ENCODE measurements around the gene OR2A5. TPM values are rescaled to one million over a fixed set of nuclear protein-coding genes. Genes with fewer than 3 reads are reported as not detected.

Gene OR2A5
- total and polyA plus RNA-seq, 2 of the 8 experiments (the other 6 are each of a cell fraction or from before 2014, with no cell fraction given): not detected

DNA sequence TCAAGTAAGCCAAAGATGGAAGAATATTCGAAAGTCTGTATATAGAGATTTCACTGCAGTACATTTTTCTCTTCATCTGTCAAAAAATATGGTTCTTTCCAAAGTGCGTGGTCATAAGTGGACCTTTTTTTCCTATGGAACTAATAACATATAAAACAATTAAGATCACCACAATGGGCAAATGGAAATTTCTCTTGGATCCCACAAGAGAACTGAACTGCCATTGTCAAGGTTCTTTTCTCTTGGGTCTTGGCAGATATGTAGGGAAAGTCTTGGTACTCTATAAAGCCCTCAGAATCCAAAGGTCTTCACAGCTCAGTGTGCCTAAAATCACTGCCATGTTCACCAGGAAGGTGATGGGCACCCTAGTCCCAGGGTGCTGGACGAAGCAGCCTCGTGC is 48.7 kb upstream of the OR2A5 start, which contains the start of gene OR6B1 (continued):
- TF ChIP-seq, protein P1, sequence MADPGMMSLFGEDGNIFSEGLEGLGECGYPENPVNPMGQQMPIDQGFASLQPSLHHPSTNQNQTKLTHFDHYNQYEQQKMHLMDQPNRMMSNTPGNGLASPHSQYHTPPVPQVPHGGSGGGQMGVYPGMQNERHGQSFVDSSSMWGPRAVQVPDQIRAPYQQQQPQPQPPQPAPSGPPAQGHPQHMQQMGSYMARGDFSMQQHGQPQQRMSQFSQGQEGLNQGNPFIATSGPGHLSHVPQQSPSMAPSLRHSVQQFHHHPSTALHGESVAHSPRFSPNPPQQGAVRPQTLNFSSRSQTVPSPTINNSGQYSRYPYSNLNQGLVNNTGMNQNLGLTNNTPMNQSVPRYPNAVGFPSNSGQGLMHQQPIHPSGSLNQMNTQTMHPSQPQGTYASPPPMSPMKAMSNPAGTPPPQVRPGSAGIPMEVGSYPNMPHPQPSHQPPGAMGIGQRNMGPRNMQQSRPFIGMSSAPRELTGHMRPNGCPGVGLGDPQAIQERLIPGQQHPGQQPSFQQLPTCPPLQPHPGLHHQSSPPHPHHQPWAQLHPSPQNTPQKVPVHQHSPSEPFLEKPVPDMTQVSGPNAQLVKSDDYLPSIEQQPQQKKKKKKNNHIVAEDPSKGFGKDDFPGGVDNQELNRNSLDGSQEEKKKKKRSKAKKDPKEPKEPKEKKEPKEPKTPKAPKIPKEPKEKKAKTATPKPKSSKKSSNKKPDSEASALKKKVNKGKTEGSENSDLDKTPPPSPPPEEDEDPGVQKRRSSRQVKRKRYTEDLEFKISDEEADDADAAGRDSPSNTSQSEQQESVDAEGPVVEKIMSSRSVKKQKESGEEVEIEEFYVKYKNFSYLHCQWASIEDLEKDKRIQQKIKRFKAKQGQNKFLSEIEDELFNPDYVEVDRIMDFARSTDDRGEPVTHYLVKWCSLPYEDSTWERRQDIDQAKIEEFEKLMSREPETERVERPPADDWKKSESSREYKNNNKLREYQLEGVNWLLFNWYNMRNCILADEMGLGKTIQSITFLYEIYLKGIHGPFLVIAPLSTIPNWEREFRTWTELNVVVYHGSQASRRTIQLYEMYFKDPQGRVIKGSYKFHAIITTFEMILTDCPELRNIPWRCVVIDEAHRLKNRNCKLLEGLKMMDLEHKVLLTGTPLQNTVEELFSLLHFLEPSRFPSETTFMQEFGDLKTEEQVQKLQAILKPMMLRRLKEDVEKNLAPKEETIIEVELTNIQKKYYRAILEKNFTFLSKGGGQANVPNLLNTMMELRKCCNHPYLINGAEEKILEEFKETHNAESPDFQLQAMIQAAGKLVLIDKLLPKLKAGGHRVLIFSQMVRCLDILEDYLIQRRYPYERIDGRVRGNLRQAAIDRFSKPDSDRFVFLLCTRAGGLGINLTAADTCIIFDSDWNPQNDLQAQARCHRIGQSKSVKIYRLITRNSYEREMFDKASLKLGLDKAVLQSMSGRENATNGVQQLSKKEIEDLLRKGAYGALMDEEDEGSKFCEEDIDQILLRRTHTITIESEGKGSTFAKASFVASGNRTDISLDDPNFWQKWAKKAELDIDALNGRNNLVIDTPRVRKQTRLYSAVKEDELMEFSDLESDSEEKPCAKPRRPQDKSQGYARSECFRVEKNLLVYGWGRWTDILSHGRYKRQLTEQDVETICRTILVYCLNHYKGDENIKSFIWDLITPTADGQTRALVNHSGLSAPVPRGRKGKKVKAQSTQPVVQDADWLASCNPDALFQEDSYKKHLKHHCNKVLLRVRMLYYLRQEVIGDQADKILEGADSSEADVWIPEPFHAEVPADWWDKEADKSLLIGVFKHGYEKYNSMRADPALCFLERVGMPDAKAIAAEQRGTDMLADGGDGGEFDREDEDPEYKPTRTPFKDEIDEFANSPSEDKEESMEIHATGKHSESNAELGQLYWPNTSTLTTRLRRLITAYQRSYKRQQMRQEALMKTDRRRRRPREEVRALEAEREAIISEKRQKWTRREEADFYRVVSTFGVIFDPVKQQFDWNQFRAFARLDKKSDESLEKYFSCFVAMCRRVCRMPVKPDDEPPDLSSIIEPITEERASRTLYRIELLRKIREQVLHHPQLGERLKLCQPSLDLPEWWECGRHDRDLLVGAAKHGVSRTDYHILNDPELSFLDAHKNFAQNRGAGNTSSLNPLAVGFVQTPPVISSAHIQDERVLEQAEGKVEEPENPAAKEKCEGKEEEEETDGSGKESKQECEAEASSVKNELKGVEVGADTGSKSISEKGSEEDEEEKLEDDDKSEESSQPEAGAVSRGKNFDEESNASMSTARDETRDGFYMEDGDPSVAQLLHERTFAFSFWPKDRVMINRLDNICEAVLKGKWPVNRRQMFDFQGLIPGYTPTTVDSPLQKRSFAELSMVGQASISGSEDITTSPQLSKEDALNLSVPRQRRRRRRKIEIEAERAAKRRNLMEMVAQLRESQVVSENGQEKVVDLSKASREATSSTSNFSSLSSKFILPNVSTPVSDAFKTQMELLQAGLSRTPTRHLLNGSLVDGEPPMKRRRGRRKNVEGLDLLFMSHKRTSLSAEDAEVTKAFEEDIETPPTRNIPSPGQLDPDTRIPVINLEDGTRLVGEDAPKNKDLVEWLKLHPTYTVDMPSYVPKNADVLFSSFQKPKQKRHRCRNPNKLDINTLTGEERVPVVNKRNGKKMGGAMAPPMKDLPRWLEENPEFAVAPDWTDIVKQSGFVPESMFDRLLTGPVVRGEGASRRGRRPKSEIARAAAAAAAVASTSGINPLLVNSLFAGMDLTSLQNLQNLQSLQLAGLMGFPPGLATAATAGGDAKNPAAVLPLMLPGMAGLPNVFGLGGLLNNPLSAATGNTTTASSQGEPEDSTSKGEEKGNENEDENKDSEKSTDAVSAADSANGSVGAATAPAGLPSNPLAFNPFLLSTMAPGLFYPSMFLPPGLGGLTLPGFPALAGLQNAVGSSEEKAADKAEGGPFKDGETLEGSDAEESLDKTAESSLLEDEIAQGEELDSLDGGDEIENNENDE (IDR thresholded peaks at IDR 0.05; ENCODE audit: insufficient replicate concordance, low read length): no peak
- no peak for TF ChIP-seq SIN3A (conservative IDR thresholded peaks at IDR 0.05 in 1 of 2, IDR thresholded peaks at IDR 0.05 in 1 of 2; ENCODE audit: low read depth in 1 of 2, low read length in 2 of 2)
- TF ChIP-seq CREB1 (IDR thresholded peaks at IDR 0.05): no peak

Measured in H1 (cell line).